OCI-LY7 (cell line): ENCODE measurements around the gene FBXO42.

Experiments
- CTCF ChIP-seq: fragments of 200-600 bp; sonication (generic); conservative IDR thresholded peaks from 2 replicates; pipeline ENCODE4 v1.5.1; 2014; ENCODE audit warnings: mild to moderate bottlenecking, antibody characterized with exemption, low read length, moderate library complexity, mixed read lengths
- EZH2phosphoT487 ChIP-seq: fragments of 200-600 bp; sonication (generic); IDR thresholded peaks from 2 replicates; pipeline ENCODE4 v1.6.1; 2018; ENCODE audit warnings: low read depth, borderline replicate concordance, mild to moderate bottlenecking, mixed run types, antibody characterized with exemption, low read length, moderate library complexity, mixed read lengths

DNA sequence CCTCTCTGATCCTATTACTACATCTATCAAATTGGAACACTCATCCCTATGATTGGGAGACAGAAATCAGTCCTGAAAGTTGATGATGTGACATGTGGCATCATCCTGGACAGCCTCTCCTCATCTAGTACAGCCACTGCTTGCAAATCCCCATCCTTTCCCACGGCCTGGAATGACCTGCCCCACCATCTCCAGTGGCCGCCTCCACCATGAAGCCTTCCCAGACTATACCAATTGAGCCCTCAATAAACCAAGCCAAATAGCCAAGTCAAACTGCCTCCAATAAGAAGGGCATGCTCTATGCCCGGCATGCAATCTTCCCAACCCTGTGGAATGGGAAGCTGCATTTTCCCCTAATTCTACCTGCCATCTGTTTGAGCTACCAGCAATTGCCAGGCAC lies 139.3 kb downstream of the FBXO42 start:
- TF ChIP-seq CTCF (no peak), EZH2phosphoT487 (no peak)
